Measurements from ENCODE around the gene SEM1.
"Not testable (repeated sequence)": the region's sequence is repeated elsewhere in the genome, so short reads cannot be mapped to it uniquely, and the experiment has no call there.

Gene SEM1

GRCh38 chr7:96709381-96710228 is at the start of gene SEM1:
TSS of gene SEM1 (minus strand) at chr7:96709846. CDS start at chr7:96709763, 83 bp downstream.
- peaks cover 19% of the 10 kb centered on the region for H3K9me3 ChIP-seq (ENCODE audit: control insufficient read depth, insufficient read depth, low read depth, low read length)
- peak within 1 kb of the TSS; percentile 88 for H3K9ac ChIP-seq (ENCODE audit: low read length)
- no peaks in the 10 kb centered on the region for H3K27me3 ChIP-seq (ENCODE audit: control insufficient read depth, insufficient read depth, low read length)
- peaks cover 26% of the 10 kb centered on the region for H3K36me3 ChIP-seq (ENCODE audit: control insufficient read depth, insufficient read depth, low read length)
- H3K27ac ChIP-seq (ENCODE audit: low read depth, low read length), result peak within 1 kb of the TSS; percentile 86
- peaks cover 7% of the 10 kb centered on the region; the same call in 1 of the 2 replicates for H3K4me1 ChIP-seq (ENCODE audit: control insufficient read depth, insufficient read depth, low read length)
- H3K4me3 ChIP-seq (ENCODE audit: low read depth, low read length), result peak within 1 kb of the TSS; percentile 83

GRCh38 chr7:96757880-96758279 is 48.2 kb upstream of the SEM1 start:
- not testable (repeated sequence) for H3K27me3 ChIP-seq (ENCODE audit: control insufficient read depth, insufficient read depth, low read length); H3K4me1 ChIP-seq (ENCODE audit: control insufficient read depth, insufficient read depth, low read length); H3K4me3 ChIP-seq (ENCODE audit: low read depth, low read length); H3K27ac ChIP-seq (ENCODE audit: low read depth, low read length); H3K36me3 ChIP-seq (ENCODE audit: control insufficient read depth, insufficient read depth, low read length); H3K9me3 ChIP-seq (ENCODE audit: control insufficient read depth, insufficient read depth, low read depth, low read length); H3K9ac ChIP-seq (ENCODE audit: low read length)

- Histone ChIP-seq H3K27ac (ENCODE audit: low read depth, low read length) (no peak overlapping the region), H3K4me3 (ENCODE audit: low read depth, low read length) (no peak overlapping the region), H3K9ac (ENCODE audit: low read length) (no peak overlapping the region), H3K36me3 (ENCODE audit: control insufficient read depth, insufficient read depth, low read length) (no peaks in the 10 kb centered on the region), H3K9me3 (ENCODE audit: control insufficient read depth, insufficient read depth, low read depth, low read length) (peaks cover 3% of the 10 kb centered on the region; the same call in 1 of the 2 replicates), H3K4me1 (ENCODE audit: control insufficient read depth, insufficient read depth, low read length) (no peaks in the 10 kb centered on the region), H3K27me3 (ENCODE audit: control insufficient read depth, insufficient read depth, low read length) (no peaks in the 10 kb centered on the region)
These were observed 37.8 kb upstream of the SEM1 start for GRCh38 chr7:96747418-96747940.

- no peak overlapping the region for H3K4me3 ChIP-seq (ENCODE audit: low read depth, low read length)
- H3K27me3 ChIP-seq (ENCODE audit: control insufficient read depth, insufficient read depth, low read length), result no peaks in the 10 kb centered on the region
- peaks cover 8% of the 10 kb centered on the region for H3K4me1 ChIP-seq (ENCODE audit: control insufficient read depth, insufficient read depth, low read length)
- no peak overlapping the region for H3K27ac ChIP-seq (ENCODE audit: low read depth, low read length)
- H3K36me3 ChIP-seq (ENCODE audit: control insufficient read depth, insufficient read depth, low read length), result no peaks in the 10 kb centered on the region
- H3K9me3 ChIP-seq (ENCODE audit: control insufficient read depth, insufficient read depth, low read depth, low read length), result no peaks in the 10 kb centered on the region
- H3K9ac ChIP-seq (ENCODE audit: low read length), result no peak overlapping the region
These were observed 30.5 kb upstream of the SEM1 start for GRCh38 chr7:96740130-96740529.

GRCh38 chr7:96739609-96740008 is 30.0 kb upstream of the SEM1 start:
- H3K4me1 ChIP-seq (ENCODE audit: control insufficient read depth, insufficient read depth, low read length), result peaks cover 8% of the 10 kb centered on the region
- H3K27me3 ChIP-seq (ENCODE audit: control insufficient read depth, insufficient read depth, low read length), result no peaks in the 10 kb centered on the region
- no peak overlapping the region for H3K27ac ChIP-seq (ENCODE audit: low read depth, low read length)
- H3K4me3 ChIP-seq (ENCODE audit: low read depth, low read length), result no peak overlapping the region
- H3K36me3 ChIP-seq (ENCODE audit: control insufficient read depth, insufficient read depth, low read length), result no peaks in the 10 kb centered on the region
- H3K9me3 ChIP-seq (ENCODE audit: control insufficient read depth, insufficient read depth, low read depth, low read length), result no peaks in the 10 kb centered on the region
- H3K9ac ChIP-seq (ENCODE audit: low read length), result no peak overlapping the region

- H3K9ac ChIP-seq (ENCODE audit: low read length), result no peak overlapping the region
- H3K27ac ChIP-seq (ENCODE audit: low read depth, low read length), result no peak overlapping the region
- no peaks in the 10 kb centered on the region for H3K36me3 ChIP-seq (ENCODE audit: control insufficient read depth, insufficient read depth, low read length)
- no peaks in the 10 kb centered on the region for H3K27me3 ChIP-seq (ENCODE audit: control insufficient read depth, insufficient read depth, low read length)
- H3K4me3 ChIP-seq (ENCODE audit: low read depth, low read length), result no peak overlapping the region
- peaks cover 8% of the 10 kb centered on the region for H3K4me1 ChIP-seq (ENCODE audit: control insufficient read depth, insufficient read depth, low read length)
- H3K9me3 ChIP-seq (ENCODE audit: control insufficient read depth, insufficient read depth, low read depth, low read length), result no peaks in the 10 kb centered on the region
These were observed 29.5 kb upstream of the SEM1 start for GRCh38 chr7:96739167-96739566.

- no peaks in the 10 kb centered on the region for H3K36me3 ChIP-seq (ENCODE audit: control insufficient read depth, insufficient read depth, low read length)
- no peaks in the 10 kb centered on the region for H3K27me3 ChIP-seq (ENCODE audit: control insufficient read depth, insufficient read depth, low read length)
- H3K9ac ChIP-seq (ENCODE audit: low read length), result no peak overlapping the region
- no peaks in the 10 kb centered on the region for H3K9me3 ChIP-seq (ENCODE audit: control insufficient read depth, insufficient read depth, low read depth, low read length)
- H3K27ac ChIP-seq (ENCODE audit: low read depth, low read length), result no peak overlapping the region
- H3K4me3 ChIP-seq (ENCODE audit: low read depth, low read length), result no peak overlapping the region
- H3K4me1 ChIP-seq (ENCODE audit: control insufficient read depth, insufficient read depth, low read length), result peaks cover 8% of the 10 kb centered on the region
These were observed 29.1 kb upstream of the SEM1 start for GRCh38 chr7:96738705-96739104.

GRCh38 chr7:96737545-96738050 is 28.0 kb upstream of the SEM1 start:
- H3K9ac ChIP-seq (ENCODE audit: low read length), result no peak overlapping the region
- no peaks in the 10 kb centered on the region for H3K36me3 ChIP-seq (ENCODE audit: control insufficient read depth, insufficient read depth, low read length)
- H3K27me3 ChIP-seq (ENCODE audit: control insufficient read depth, insufficient read depth, low read length), result no peaks in the 10 kb centered on the region
- no peak overlapping the region for H3K4me3 ChIP-seq (ENCODE audit: low read depth, low read length)
- H3K4me1 ChIP-seq (ENCODE audit: control insufficient read depth, insufficient read depth, low read length), result peaks cover 8% of the 10 kb centered on the region
- no peaks in the 10 kb centered on the region for H3K9me3 ChIP-seq (ENCODE audit: control insufficient read depth, insufficient read depth, low read depth, low read length)
- no peak overlapping the region for H3K27ac ChIP-seq (ENCODE audit: low read depth, low read length)

GRCh38 chr7:96734343-96734742 is 24.7 kb upstream of the SEM1 start:
- no peaks in the 10 kb centered on the region for H3K9me3 ChIP-seq (ENCODE audit: control insufficient read depth, insufficient read depth, low read depth, low read length)
- no peak overlapping the region for H3K27ac ChIP-seq (ENCODE audit: low read depth, low read length)
- H3K4me3 ChIP-seq (ENCODE audit: low read depth, low read length), result no peak overlapping the region
- no peaks in the 10 kb centered on the region for H3K27me3 ChIP-seq (ENCODE audit: control insufficient read depth, insufficient read depth, low read length)
- no peaks in the 10 kb centered on the region for H3K4me1 ChIP-seq (ENCODE audit: control insufficient read depth, insufficient read depth, low read length)
- no peak overlapping the region for H3K9ac ChIP-seq (ENCODE audit: low read length)
- H3K36me3 ChIP-seq (ENCODE audit: control insufficient read depth, insufficient read depth, low read length), result no peaks in the 10 kb centered on the region

GRCh38 chr7:96729820-96730219 is 20.2 kb upstream of the SEM1 start:
- H3K27me3 ChIP-seq (ENCODE audit: control insufficient read depth, insufficient read depth, low read length), result no peaks in the 10 kb centered on the region
- H3K4me3 ChIP-seq (ENCODE audit: low read depth, low read length), result no peak overlapping the region
- H3K27ac ChIP-seq (ENCODE audit: low read depth, low read length), result no peak overlapping the region
- H3K4me1 ChIP-seq (ENCODE audit: control insufficient read depth, insufficient read depth, low read length), result peaks cover 3% of the 10 kb centered on the region; the same call in 1 of the 2 replicates
- H3K36me3 ChIP-seq (ENCODE audit: control insufficient read depth, insufficient read depth, low read length), result no peaks in the 10 kb centered on the region
- H3K9ac ChIP-seq (ENCODE audit: low read length), result no peak overlapping the region
- no peaks in the 10 kb centered on the region for H3K9me3 ChIP-seq (ENCODE audit: control insufficient read depth, insufficient read depth, low read depth, low read length)

GRCh38 chr7:96728139-96728538 is 18.5 kb upstream of the SEM1 start:
- H3K4me1 ChIP-seq (ENCODE audit: control insufficient read depth, insufficient read depth, low read length), result peaks cover 9% of the 10 kb centered on the region; the same call in 1 of the 2 replicates
- no peaks in the 10 kb centered on the region for H3K27me3 ChIP-seq (ENCODE audit: control insufficient read depth, insufficient read depth, low read length)
- no peak overlapping the region for H3K27ac ChIP-seq (ENCODE audit: low read depth, low read length)
- H3K9ac ChIP-seq (ENCODE audit: low read length), result no peak overlapping the region
- H3K9me3 ChIP-seq (ENCODE audit: control insufficient read depth, insufficient read depth, low read depth, low read length), result no peaks in the 10 kb centered on the region
- no peaks in the 10 kb centered on the region for H3K36me3 ChIP-seq (ENCODE audit: control insufficient read depth, insufficient read depth, low read length)
- no peak overlapping the region for H3K4me3 ChIP-seq (ENCODE audit: low read depth, low read length)

All from HUES6 (cell line).